NCI-H226 (cell line): Measurements from ENCODE around the gene MAP7D3.
"Not testable (repeated sequence)": the region's sequence is repeated elsewhere in the genome, so short reads cannot be mapped to it uniquely, and the experiment has no call there.

Source experiments
- DNase-seq: peaks from one replicate; pipeline ENCODE4 v3.0.0-alpha.2; 2015

MAP7D3 gene

GRCh38 chrX:136246201-136246600 is 5.0 kb downstream of the MAP7D3 start:
- no peak for DNase-seq

DNA sequence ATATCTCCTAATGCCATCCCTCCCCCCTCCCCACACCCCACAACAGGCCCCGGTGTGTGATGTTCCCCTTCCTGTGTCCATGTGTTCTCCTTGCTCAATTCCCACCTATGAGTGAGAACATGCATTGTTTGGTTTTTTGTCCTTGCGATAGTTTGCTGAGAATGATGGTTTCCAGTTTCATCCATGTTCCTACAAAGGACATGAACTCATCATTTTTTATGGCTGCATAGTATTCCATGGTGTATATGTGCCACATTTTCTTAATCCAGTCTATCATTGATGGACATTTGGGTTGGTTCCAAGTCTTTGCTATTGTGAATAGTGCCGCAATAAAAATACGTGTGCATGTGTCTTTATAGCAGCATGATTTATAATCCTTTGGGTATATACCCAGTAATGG is 13.4 kb downstream of the MAP7D3 start:
- not testable (repeated sequence) for DNase-seq

DNA sequence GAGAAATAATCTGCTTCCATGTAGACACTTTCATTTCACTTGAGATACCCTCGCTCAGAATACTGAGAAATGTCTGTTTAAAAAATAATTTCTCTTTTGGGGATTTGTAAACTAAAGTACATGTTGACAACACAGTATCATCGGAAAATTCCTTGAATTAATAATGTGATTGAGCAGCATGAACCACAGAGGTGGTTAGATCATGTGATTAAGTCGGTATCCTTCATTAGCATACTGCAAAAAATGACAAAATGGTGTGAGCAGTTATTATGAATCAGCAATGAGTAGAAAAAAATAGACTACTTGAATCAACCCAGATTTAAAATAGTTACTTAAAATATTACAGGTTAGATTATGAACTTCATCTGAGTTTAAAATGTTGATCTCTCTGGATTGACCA is 14.1 kb downstream of the MAP7D3 start:
- DNase-seq, result no peak

GRCh38 chrX:136228839-136229207 is 22.4 kb downstream of the MAP7D3 start:
- no peak for DNase-seq

GRCh38 chrX:136227948-136228838 is 23.0 kb downstream of the MAP7D3 start:
- no peak for DNase-seq

- DNase-seq, result no peak
These were observed 24.1 kb downstream of the MAP7D3 start for GRCh38 chrX:136227074-136227473.

- DNase-seq, result no peak
These were observed 29.2 kb downstream of the MAP7D3 start for GRCh38 chrX:136221851-136222513.

DNA sequence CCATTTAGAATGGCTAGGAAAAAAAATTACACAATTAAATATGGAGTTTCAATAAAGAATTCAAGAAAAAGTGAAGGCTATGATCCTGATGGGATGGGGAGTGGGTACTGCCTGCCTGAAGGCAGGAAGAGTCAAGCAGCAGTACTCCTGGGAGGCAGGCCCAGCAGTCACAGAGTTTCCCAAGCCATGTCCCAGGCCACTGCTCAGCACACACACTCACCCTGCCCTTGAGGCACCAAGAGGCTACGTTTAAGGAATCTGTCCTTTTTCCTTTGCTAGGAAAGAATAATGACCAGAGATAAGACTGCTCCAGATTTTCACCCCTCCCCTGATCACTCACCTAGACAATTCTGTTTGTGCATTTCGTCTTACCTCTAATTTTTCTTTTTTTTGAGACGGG is 30.2 kb downstream of the MAP7D3 start:
- no peak for DNase-seq

- peak; percentile 23 for DNase-seq
These were observed 30.7 kb downstream of the MAP7D3 start for GRCh38 chrX:136220540-136220939.

DNA sequence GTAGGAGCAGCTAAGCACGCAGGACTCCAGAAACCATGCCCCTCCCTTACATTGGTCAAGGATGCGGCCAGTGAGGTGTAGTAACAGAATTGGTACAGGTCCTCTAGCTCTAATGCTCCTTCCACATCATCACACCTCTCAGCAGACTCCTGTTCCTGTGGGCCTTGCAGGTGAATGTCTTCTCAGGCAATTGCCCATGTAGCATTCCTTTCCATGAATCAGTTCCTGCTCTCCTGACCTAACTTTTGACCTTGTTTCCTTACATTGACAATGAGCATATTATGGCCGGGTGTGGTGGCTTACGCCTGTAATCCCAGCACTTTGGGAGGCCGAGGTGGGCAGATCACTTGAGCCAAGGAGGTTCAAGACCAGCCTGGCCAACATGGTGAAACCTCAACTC is 31.3 kb downstream of the MAP7D3 start:
- DNase-seq, result peak; percentile 21

DNA sequence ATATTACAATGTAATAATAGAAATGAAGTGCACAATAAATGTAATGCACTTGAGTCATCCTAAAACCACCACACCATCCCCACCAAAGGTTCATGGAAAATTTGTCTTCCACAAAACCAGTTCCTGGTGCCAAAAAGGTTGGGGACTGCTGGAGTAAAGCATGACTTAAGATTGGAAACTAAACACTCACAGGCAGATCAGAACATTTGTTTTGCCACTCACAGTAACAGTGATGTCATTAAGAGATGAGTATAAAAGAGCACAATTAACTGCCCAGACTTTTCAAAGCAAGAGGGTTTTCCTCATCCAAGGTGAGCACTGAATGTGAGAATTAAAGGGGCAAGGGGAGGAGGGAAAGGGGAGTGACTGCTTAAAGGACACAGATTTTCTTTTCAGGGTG is 35.6 kb downstream of the MAP7D3 start:
- DNase-seq, result no peak

GRCh38 chrX:136214551-136214950 is 36.6 kb downstream of the MAP7D3 start:
- DNase-seq, result peak; percentile 89

GRCh38 chrX:136212557-136213111 is 38.6 kb downstream of the MAP7D3 start:
- no peak for DNase-seq

GRCh38 chrX:136211766-136212556 is 39.2 kb downstream of the MAP7D3 start:
- no peak for DNase-seq

DNA sequence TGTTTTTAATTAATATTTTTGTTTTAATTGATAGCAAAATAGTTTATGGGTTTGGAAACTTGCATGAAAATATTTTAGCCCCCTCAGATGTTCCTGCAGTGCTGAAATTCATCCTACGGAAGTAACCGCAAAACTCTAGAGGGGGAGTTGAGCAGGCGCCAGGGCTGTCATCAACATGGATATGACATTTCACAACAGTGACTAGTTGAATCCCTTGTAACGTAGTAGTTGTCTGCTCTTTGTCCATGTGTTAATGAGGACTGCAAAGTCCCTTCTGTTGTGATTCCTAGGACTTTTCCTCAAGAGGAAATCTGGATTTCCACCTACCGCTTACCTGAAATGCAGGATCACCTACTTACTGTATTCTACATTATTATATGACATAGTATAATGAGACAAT is 40.4 kb downstream of the MAP7D3 start:
- no peak for DNase-seq

DNA sequence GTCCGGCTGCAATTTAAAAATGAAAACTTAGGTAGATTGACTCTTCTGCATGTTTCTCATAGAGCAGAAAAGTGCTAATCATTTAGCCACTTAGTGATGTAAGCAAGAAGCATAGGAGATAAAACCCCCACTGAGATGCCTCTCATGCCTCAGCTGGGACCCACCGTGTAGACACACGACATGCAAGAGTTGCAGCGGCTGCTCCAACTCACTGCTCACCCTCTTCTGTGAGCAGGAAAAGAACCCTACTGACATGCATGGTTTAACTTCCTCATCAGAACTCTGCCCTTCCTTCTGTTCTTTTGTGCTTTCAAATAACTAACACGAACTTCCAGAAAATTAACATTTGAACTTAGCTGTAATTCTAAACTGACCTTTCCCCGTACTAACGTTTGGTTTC is 41.0 kb downstream of the MAP7D3 start:
- DNase-seq, result no peak

DNA sequence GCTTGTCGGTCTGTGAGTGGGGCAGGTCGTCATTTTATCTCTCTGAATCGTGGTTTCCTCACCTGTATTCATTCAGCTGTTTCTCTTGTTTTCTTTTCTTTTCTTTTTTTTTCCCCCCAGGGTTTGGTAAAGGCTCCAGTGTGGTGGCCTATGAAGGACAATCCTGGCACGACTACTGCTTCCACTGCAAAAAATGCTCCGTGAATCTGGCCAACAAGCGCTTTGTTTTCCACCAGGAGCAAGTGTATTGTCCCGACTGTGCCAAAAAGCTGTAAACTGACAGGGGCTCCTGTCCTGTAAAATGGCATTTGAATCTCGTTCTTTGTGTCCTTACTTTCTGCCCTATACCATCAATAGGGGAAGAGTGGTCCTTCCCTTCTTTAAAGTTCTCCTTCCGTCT is 41.4 kb downstream of the MAP7D3 start:
- no peak for DNase-seq

GRCh38 chrX:136209016-136209738 is 42.0 kb downstream of the MAP7D3 start:
- no peak for DNase-seq

- DNase-seq, result no peak
These were observed 43.7 kb downstream of the MAP7D3 start for GRCh38 chrX:136207546-136207945.

GRCh38 chrX:136206916-136207315 is 44.3 kb downstream of the MAP7D3 start:
- DNase-seq, result no peak

DNA sequence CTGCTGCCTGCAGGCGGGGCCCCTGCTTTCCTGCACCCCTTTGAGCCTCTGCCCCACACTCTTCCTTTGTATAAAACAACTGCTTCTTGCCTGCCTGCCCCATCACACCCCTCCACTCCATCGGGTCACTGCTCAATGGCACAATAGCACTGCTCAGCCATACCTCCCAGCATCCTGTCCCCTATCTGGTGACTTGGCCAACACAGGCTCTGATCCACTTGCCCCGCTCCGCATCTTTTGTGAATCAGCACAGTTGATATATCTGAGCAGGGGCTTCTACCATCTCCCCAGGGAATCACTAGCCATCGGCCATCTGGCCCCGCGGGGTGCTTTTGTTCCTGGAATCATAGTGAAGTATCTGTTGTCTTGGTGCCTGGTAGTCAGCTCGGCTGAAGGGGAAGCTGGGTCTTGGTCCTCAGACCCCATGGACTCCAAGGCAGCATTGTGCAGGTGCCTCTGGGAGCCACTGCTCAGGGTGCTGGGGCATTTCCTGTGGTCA is 45.3 kb downstream of the MAP7D3 start:
- no peak for DNase-seq

GRCh38 chrX:136204571-136204970 is 46.6 kb downstream of the MAP7D3 start:
- peak; percentile 29 for DNase-seq
